ENCODE results near the gene PIMREG.

DNA sequence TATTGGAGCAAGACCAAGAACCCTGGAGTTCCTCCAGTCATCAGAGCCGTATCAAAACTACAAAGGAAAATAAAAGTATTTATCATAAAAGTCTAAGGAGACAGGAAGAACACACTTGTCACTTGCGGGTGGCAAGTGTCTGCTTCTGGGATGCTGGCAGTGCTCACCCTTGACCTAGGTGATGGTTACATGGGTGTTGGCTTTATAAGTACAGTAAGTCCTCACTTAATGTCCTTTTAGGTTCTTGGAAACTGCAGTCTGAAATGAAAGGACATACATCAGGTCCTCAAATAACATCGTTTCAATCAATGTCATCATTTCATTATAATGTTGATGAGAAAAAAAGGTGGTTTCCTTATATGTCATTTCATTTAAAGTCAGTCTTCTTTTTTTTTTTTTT is 6.3 kb upstream of the PIMREG start:
- TF ChIP-seq, protein P1, sequence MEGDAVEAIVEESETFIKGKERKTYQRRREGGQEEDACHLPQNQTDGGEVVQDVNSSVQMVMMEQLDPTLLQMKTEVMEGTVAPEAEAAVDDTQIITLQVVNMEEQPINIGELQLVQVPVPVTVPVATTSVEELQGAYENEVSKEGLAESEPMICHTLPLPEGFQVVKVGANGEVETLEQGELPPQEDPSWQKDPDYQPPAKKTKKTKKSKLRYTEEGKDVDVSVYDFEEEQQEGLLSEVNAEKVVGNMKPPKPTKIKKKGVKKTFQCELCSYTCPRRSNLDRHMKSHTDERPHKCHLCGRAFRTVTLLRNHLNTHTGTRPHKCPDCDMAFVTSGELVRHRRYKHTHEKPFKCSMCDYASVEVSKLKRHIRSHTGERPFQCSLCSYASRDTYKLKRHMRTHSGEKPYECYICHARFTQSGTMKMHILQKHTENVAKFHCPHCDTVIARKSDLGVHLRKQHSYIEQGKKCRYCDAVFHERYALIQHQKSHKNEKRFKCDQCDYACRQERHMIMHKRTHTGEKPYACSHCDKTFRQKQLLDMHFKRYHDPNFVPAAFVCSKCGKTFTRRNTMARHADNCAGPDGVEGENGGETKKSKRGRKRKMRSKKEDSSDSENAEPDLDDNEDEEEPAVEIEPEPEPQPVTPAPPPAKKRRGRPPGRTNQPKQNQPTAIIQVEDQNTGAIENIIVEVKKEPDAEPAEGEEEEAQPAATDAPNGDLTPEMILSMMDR (IDR thresholded peaks at IDR 0.05), result no peak
- no peak for TF ChIP-seq POLR2AphosphoS5 (IDR thresholded peaks at IDR 0.05)
